CD14-positive monocyte (primary cell): ENCODE data around the gene UNG. TPM values are rescaled to one million over a fixed set of nuclear protein-coding genes. Genes with fewer than 3 reads are reported as not detected.
"Not testable (repeated sequence)": the region's sequence is repeated elsewhere in the genome, so short reads cannot be mapped to it uniquely, and the experiment has no call there.

Source experiments
- DNase-seq, 3 donors: peaks; one replicate each; pipeline ENCODE4 v3.0.0-alpha.2; 2011 to 2022
- H2AFZ ChIP-seq: 2 replicates; pipeline ENCODE4 v1.6.0; 2012; ENCODE audit warnings: mild to moderate bottlenecking, low read depth, low read length, inconsistent platforms; ENCODE audit not compliant: insufficient read depth, poor library complexity, severe bottlenecking
- H3K27ac ChIP-seq, 2 donors: 1 replicate in 1 of 2; 2 replicates in 1 of 2; pipeline ENCODE4 v1.5.1; 2012 to 2013; ENCODE audit warnings: low read length in 2 of 2, control low read depth in 1 of 2, inconsistent platforms in 1 of 2, low read depth in 1 of 2, mild to moderate bottlenecking in 1 of 2
- H3K27me3 ChIP-seq, 2 donors: one replicate each; pipeline versions ENCODE4 v1.6.0 to v1.6.1; 2011 to 2013; ENCODE audit warnings: low read length in 2 of 2; ENCODE audit not compliant: control insufficient read depth in 2 of 2, insufficient read depth in 2 of 2
- H3K36me3 ChIP-seq, 2 donors: replicated peaks in 1 of 2; 1 replicate in 1 of 2; 2 replicates in 1 of 2; pipeline versions ENCODE4 v1.5.1 to v1.6.1; 2012 to 2013; ENCODE audit warnings: low read length in 2 of 2, control low read depth in 1 of 2, inconsistent platforms in 1 of 2, mild to moderate bottlenecking in 1 of 2; ENCODE audit not compliant: insufficient read depth in 2 of 2, control insufficient read depth in 1 of 2
- H3K4me1 ChIP-seq, 2 donors: 1 replicate in 1 of 2; 2 replicates in 1 of 2; pipeline versions ENCODE4 v1.5.1 to v1.6.1; 2012 to 2013; ENCODE audit warnings: low read length in 2 of 2, control low read depth in 1 of 2, inconsistent platforms in 1 of 2, mild to moderate bottlenecking in 1 of 2, moderate library complexity in 1 of 2; ENCODE audit not compliant: insufficient read depth in 2 of 2, control insufficient read depth in 1 of 2
- H3K4me2 ChIP-seq: replicated peaks from 2 replicates; pipeline ENCODE3; 2012; ENCODE audit warnings: low read length, moderate library complexity, mild to moderate bottlenecking; ENCODE audit not compliant: poor library complexity, severe bottlenecking; ENCODE audit errors: extremely low read depth
- H3K4me3 ChIP-seq, 3 experiments: fragments of 200-600 bp in 1 of 3; sonication (generic) in 1 of 3; replicated peaks in 1 of 3; 1 replicate in 2 of 3; 2 replicates in 1 of 3; pipeline ENCODE4 v1.5.1; 2011 to 2013; ENCODE audit warnings: low read length in 3 of 3, mild to moderate bottlenecking in 3 of 3, control low read depth in 2 of 3, low read depth in 2 of 3, inconsistent platforms in 1 of 3, moderate library complexity in 1 of 3
- H3K79me2 ChIP-seq: 2 replicates; pipeline ENCODE4 v1.6.0; 2012; ENCODE audit warnings: mild to moderate bottlenecking, control low read depth, inconsistent platforms, low read length, moderate library complexity; ENCODE audit not compliant: insufficient read depth
- H3K9ac ChIP-seq: 2 replicates; pipeline ENCODE4 v1.6.0; 2017; ENCODE audit warnings: low read length, mild to moderate bottlenecking; ENCODE audit not compliant: insufficient read depth, poor library complexity, severe bottlenecking
- H3K9me3 ChIP-seq, 2 donors: replicated peaks in 1 of 2; 1 replicate in 1 of 2; 2 replicates in 1 of 2; pipeline versions ENCODE4 v1.5.1 to v1.6.1; 2012 to 2013; ENCODE audit warnings: low read length in 2 of 2, control low read depth in 1 of 2; ENCODE audit not compliant: control insufficient read depth in 1 of 2, insufficient read depth in 1 of 2
- H4K20me1 ChIP-seq: 2 replicates; pipeline ENCODE4 v1.6.0; 2012; ENCODE audit warnings: mild to moderate bottlenecking, low read length, control low read depth, moderate library complexity; ENCODE audit not compliant: insufficient read depth
- H3K27ac Mint-ChIP-seq, 7 donors: one replicate each; pipeline ENCODE4 v1.8.0; 2020; ENCODE audit warnings: mild to moderate bottlenecking in 7 of 7, mixed read lengths in 7 of 7, moderate library complexity in 6 of 7, inconsistent platforms in 2 of 7
- H3K27me3 Mint-ChIP-seq, 3 donors: one replicate each; pipeline ENCODE4 v1.8.0; 2021 to 2022; ENCODE audit warnings: low read depth in 3 of 3, mild to moderate bottlenecking in 3 of 3, mixed read lengths in 3 of 3, moderate library complexity in 3 of 3, inconsistent platforms in 1 of 3
- H3K36me3 Mint-ChIP-seq, 2 donors: one replicate each; pipeline ENCODE4 v1.8.0; 2020; ENCODE audit warnings: mixed read lengths in 2 of 2, inconsistent platforms in 1 of 2, mild to moderate bottlenecking in 1 of 2
- H3K4me1 Mint-ChIP-seq: one replicate; pipeline ENCODE4 v1.8.0; 2020; ENCODE audit warnings: mild to moderate bottlenecking, mixed read lengths
- H3K4me3 Mint-ChIP-seq, 2 donors: one replicate each; pipeline ENCODE4 v1.8.0; 2020; ENCODE audit warnings: mild to moderate bottlenecking in 2 of 2, mixed read lengths in 2 of 2, moderate library complexity in 1 of 2
- H3K9me3 Mint-ChIP-seq, 7 donors: one replicate each; pipeline ENCODE4 v1.8.0; 2020 to 2022; ENCODE audit warnings: mixed read lengths in 7 of 7, mild to moderate bottlenecking in 6 of 7, moderate library complexity in 6 of 7, inconsistent platforms in 2 of 7
- CTCF ChIP-seq: fragments of 200-600 bp; IDR thresholded peaks from one replicate; pipeline ENCODE4 v1.8.0; 2022; ENCODE audit warnings: antibody characterized with exemption, mild to moderate bottlenecking
- WGBS: methylation state at CpG from one replicate; pipeline ENCODE4 v1.1.5; 2013; ENCODE audit warnings: missing lambda C conversion rate; ENCODE audit not compliant: insufficient coverage; 5-methylcytosine and 5-hydroxymethylcytosine counted together
- intact Hi-C, 2 donors: fragments of 100-400 bp; cut with micrococcal nuclease; formaldehyde crosslinking; loops; one replicate each; pipeline versions ENCODE4 v1.15.0 to v1.15.1; 2023
- polyA plus RNA-seq, 3 donors: library from polyadenylated mRNA; depleted of rRNA in 1 of 3; unstranded in 2 of 3; stranded (reverse) in 1 of 3; fragments of 300-500 nt in 2 of 3; fragments of >200 nt in 1 of 3; fragmentation: Illumina TruSeq in 2 of 3; gene quantifications; 1 replicate in 2 of 3; 2 replicates in 1 of 3; pipeline ENCODE4 v1.2.3, GENCODE V29; 2012 to 2021

Gene UNG
- polyA plus RNA-seq, 3 donors: 1.1 to 2.1 (median 2.0) TPM

DNA sequence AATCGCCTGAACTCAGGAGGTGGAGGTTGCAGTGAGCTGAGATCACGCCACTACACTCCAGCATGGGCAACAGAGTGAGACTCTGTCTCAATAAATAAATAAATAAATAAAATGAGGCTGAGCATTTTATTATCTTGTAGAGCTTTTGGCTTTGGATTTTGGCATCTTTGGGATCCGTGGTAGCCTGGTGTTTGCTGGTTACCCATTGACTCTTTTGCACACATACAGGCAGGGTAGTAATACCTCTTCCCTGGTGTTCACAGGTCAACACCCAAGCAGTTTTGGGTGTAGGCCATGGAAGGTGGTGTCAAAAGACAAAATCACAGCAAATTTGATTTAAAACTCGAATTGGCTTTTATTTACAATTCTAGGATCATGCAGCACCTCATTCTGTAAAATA lies 46.8 kb downstream of the UNG start:
- Histone ChIP-seq H3K9ac (no peak overlapping the region), H3K79me2 (no peaks in the 10 kb centered on the region), H3K36me3 (no peaks in the 10 kb centered on the region), H2AFZ (no peak overlapping the region), H3K4me2 (no peak overlapping the region), H3K27me3 (no peaks in the 10 kb centered on the region), H3K4me3 (no peak overlapping the region), H3K9me3 (no peaks in the 10 kb centered on the region), H3K27ac (no peak overlapping the region), H3K4me1 (no peaks in the 10 kb centered on the region), H4K20me1 (no peaks in the 10 kb centered on the region)
- Mint-ChIP-seq H3K36me3 (no peaks in the 10 kb centered on the region), H3K27me3 (peaks cover 0 to 5% (median 2%) of the 10 kb centered on the region in 3 donors), H3K4me3 (no peak overlapping the region), H3K27ac (peak overlapping the region in 1 of 7 donors; percentile 70), H3K9me3 (peaks cover 0 to 5% (median 0%) of the 10 kb centered on the region in 7 donors), H3K4me1 (no peaks in the 10 kb centered on the region)
- TF ChIP-seq CTCF: no peak
- no CpG with 5 or more reads among the region's 4 CpGs for WGBS
- no peak for DNase-seq
- intact Hi-C loops: no loop called here

- H3K9ac ChIP-seq, H3K36me3 ChIP-seq, H3K9me3 Mint-ChIP-seq, H3K4me3 Mint-ChIP-seq, H3K4me1 ChIP-seq, H3K4me2 ChIP-seq, H3K9me3 ChIP-seq, H3K79me2 ChIP-seq, H4K20me1 ChIP-seq, H2AFZ ChIP-seq, H3K27me3 ChIP-seq, H3K36me3 Mint-ChIP-seq, H3K4me3 ChIP-seq, intact Hi-C loops, H3K27ac ChIP-seq, DNase-seq, H3K27me3 Mint-ChIP-seq, H3K4me1 Mint-ChIP-seq, H3K27ac Mint-ChIP-seq: not testable (repeated sequence)
- 90% methylated on average over 1 of the region's 1 CpG for WGBS
Observed at GRCh38 chr12:109147126-109147525, 49.7 kb downstream of the UNG start.
